Head of caudate nucleus (tissue), 42 donors: Measurements from ENCODE around the gene NKPD1.
"Not testable (repeated sequence)": the region's sequence is repeated elsewhere in the genome, so short reads cannot be mapped to it uniquely, and the experiment has no call there.

ENCODE experiments used
- DNase-seq, 42 donors: peaks; one replicate each; pipeline versions ENCODE4 v3.0.0 to v3.0.0-alpha.2; 2020 to 2021; ENCODE audit warnings: mixed read lengths in 7 of 42
- intact Hi-C: fragments of 100-400 bp; cut with DNase I; formaldehyde crosslinking; loops from one replicate; pipeline ENCODE4 v1.15.0; 2022

NKPD1 gene

GRCh38 chr19:45128146-45128545, 32.6 kb downstream of the NKPD1 start:
- intact Hi-C loops = no loop called here
- DNase-seq = no peak

GRCh38 chr19:45126654-45127053, 34.1 kb downstream of the NKPD1 start:
- DNase-seq = no peak
- intact Hi-C loops = no loop called here

- intact Hi-C loops = no loop called here
- peak in 41 of 42 donors; percentile 29 to 87 (median 62) for DNase-seq
Observed at GRCh38 chr19:45125975-45126493, 34.7 kb downstream of the NKPD1 start.

GRCh38 chr19:45125360-45125759, 35.4 kb downstream of the NKPD1 start:
- no peak for DNase-seq

GRCh38 chr19:45124021-45124420, 36.8 kb downstream of the NKPD1 start:
- intact Hi-C loops = no loop called here
- no peak for DNase-seq

More at GRCh38 chr19:45125360-45125759, 35.4 kb downstream of the NKPD1 start:
- intact Hi-C loops = no loop called here

GRCh38 chr19:45123440-45123850, 37.3 kb downstream of the NKPD1 start:
- intact Hi-C loops = no loop called here
- no peak for DNase-seq

GRCh38 chr19:45122832-45123231, 38.0 kb downstream of the NKPD1 start:
- intact Hi-C loops = no loop called here
- DNase-seq = no peak

GRCh38 chr19:45121827-45122345, 38.9 kb downstream of the NKPD1 start:
- DNase-seq = no peak
- intact Hi-C loops = no loop called here

GRCh38 chr19:45119582-45119981, 41.2 kb downstream of the NKPD1 start:
- no peak for DNase-seq

GRCh38 chr19:45118591-45119355, 42.0 kb downstream of the NKPD1 start:
- intact Hi-C loops, DNase-seq: not testable (repeated sequence)

More at GRCh38 chr19:45119582-45119981, 41.2 kb downstream of the NKPD1 start:
- intact Hi-C loops = no loop called here

GRCh38 chr19:45118106-45118505, 42.7 kb downstream of the NKPD1 start:
- no peak for DNase-seq
- intact Hi-C loops = no loop called here

- intact Hi-C loops = no loop called here
- no peak for DNase-seq
Observed at GRCh38 chr19:45117671-45118070, 43.1 kb downstream of the NKPD1 start.

GRCh38 chr19:45117167-45117594, 43.6 kb downstream of the NKPD1 start:
- peak in 6 of 42 donors; percentile 20 to 45 (median 23) for DNase-seq
- intact Hi-C loops = no loop called here

- intact Hi-C loops = no loop called here
- no peak for DNase-seq
Observed at GRCh38 chr19:45115809-45116615, 44.8 kb downstream of the NKPD1 start.

- DNase-seq = no peak
- intact Hi-C loops = no loop called here
Observed at GRCh38 chr19:45114116-45114515, 46.7 kb downstream of the NKPD1 start.

GRCh38 chr19:45113628-45114027, 47.2 kb downstream of the NKPD1 start:
- intact Hi-C loops = no loop called here
- no peak for DNase-seq

- intact Hi-C loops = no loop called here
- DNase-seq = peak in 3 of 42 donors; percentile 23 to 49 (median 36)
Observed at GRCh38 chr19:45112111-45112827, 48.5 kb downstream of the NKPD1 start.
